Cerebellar cortex (tissue), 1 donor: ENCODE data around the gene PTMS.

Experiments used
- DNase-seq: peaks from one replicate; pipeline ENCODE4 v3.0.0-alpha.2; 2015; ENCODE audit warnings: low spot score

The PTMS gene

DNA sequence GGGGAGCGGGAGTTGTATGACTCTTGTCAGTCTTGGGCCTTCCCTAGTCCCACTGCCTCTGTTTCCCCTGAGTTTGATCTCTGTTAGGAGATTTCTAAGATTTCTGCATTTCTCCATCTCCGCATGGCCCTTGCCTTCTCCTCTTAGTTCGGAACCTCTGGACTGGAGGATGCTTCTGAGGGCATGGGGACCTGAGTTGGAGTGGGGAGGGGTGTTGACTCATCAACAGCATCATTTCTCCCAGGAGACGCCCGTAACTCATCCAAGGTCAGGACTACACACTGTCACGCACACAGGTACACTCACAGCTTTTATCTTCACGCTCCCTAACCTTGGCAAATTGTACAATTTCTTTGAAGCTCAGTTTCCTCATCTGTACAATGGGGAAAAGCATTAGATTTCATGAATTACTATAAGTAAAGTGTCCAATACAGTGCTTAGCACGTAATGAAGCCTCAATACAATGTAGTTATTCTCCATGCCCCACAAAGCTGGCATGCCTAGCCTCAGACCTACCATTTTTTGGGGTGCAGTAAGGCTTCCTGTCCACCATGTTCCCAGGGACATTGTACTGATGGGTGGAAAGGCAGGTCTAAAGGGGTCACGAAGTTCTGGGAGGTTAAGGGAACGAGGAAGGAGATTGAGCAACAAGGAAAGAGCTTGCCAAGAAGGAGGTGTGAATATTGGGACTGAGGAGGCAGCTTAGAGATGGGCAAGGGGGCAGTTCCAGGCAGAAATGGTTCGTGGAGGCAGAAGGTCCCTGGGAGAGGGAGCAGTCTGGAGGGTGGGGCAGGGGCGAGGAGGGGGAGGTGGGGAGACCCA is 5.6 kb downstream of the PTMS start:
- no peak for DNase-seq

GRCh38 chr12:6772331-6772695 is 6.2 kb downstream of the PTMS start, which contains the start of gene LAG3:
TSS of gene LAG3 (plus strand) at chr12:6772520. CDS start at chr12:6772853, 333 bp downstream.
- no peak for DNase-seq

DNA sequence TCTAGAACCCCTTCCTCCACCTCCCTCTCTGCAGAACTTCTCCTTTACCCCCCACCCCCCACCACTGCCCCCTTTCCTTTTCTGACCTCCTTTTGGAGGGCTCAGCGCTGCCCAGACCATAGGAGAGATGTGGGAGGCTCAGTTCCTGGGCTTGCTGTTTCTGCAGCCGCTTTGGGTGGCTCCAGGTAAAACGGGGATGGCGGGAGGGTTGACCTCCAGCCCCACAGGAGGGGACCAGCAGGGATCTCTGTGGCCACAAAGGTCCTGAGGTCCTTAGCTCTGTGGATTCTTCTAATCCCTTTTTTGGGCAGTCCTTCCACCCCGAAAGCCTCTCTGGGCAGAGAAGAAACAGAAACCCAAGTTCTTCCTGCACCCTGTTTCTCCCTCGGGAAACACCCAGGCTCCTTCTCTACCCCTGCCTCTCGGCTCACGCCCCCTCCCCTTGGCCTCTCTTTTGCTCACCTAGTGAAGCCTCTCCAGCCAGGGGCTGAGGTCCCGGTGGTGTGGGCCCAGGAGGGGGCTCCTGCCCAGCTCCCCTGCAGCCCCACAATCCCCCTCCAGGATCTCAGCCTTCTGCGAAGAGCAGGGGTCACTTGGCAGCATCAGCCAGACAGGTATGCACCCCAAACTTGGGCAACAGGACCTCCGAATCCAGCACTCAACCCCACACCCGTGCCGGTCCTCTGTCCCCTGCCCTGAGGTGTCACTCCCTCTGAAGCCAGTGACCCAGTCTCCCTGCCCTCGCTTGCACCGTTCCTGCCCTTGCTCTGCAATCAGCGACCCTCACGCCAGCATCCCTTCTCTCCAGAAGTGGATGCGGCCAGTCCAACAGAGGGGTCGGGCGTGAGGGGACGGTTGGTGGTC is 6.8 kb downstream of the PTMS start:
- no peak for DNase-seq

- no peak for DNase-seq
Measured at GRCh38 chr12:6773590-6774351, 7.6 kb downstream of the PTMS start.

DNA sequence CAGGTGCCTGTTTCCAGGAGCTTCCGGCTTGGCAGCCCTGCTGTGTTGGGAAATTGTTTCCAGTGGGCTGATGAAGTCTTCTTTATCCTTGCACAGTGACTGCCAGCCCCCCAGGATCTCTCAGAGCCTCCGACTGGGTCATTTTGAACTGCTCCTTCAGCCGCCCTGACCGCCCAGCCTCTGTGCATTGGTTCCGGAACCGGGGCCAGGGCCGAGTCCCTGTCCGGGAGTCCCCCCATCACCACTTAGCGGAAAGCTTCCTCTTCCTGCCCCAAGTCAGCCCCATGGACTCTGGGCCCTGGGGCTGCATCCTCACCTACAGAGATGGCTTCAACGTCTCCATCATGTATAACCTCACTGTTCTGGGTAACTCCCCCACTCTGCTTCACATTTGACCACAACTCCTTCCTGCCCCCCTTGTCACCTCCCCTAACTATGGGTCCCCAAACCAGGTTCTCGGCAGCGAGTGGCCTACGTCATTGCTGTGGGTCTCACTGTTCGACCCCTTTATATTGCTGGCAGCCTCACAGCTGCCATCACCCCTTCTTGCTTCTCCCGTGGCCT is 8.4 kb downstream of the PTMS start:
- DNase-seq = no peak

- no peak for DNase-seq
Measured at GRCh38 chr12:6775185-6776174, 9.3 kb downstream of the PTMS start.

DNA sequence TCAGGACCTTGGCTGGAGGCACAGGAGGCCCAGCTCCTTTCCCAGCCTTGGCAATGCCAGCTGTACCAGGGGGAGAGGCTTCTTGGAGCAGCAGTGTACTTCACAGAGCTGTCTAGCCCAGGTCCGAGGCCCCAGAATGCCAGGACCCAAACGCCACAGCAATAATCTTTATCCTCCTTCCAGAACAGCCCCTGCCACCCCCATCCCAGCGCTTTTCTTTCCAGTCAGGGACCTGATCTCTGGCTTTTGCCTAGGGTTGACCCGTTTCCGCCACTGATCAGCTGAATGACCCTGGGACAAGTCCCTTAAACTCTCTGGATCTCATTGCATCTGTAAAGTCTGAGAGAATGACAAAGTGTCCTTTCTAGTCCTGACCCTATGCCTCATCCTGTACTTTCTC is 11.2 kb downstream of the PTMS start:
- DNase-seq = no peak

- DNase-seq = peak; percentile 74
Measured at GRCh38 chr12:6778217-6778573, 12.0 kb downstream of the PTMS start.

GRCh38 chr12:6778574-6779550 is 12.7 kb downstream of the PTMS start:
- peak; percentile 98 for DNase-seq

GRCh38 chr12:6779708-6780432 is 13.7 kb downstream of the PTMS start:
- no peak for DNase-seq

- no peak for DNase-seq
Measured at GRCh38 chr12:6780573-6780972, 14.4 kb downstream of the PTMS start.

- no peak for DNase-seq
Measured at GRCh38 chr12:6782119-6782518, 16.0 kb downstream of the PTMS start.

DNA sequence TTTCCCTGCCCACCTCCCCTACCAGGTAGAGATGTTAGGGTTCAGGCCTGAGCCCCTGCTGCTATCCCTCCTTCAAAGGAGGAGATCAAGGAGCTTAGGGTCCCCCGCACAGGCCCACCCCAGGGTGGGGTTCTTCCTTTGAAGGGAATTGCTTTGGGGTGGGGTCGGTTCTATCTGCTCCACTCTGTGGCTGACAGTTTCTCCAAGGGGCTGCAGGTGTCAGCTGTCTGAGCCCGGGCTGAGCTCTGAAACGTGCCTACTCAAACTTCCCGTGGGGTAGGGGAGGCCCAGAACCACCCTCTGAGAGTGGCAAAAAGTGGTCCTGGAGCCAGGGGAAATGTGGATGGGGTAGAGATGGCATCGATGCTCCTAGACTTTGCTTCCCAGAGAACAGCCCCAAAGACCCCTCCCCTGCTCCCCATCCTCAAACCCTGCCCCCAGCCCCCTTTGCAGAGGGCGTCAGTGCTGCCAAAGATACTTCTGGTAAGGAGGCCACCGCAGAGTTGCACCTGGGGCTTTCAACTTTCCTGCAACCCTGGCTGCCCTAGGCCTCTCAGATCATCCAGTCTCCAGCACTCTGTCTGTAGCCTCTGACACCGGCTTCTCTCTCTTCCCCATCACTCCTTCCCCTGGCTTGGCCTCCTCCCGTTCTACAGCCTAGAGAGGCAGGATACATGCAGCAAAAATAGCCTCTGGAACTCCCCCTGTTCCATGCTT is 16.8 kb downstream of the PTMS start:
- no peak for DNase-seq

DNA sequence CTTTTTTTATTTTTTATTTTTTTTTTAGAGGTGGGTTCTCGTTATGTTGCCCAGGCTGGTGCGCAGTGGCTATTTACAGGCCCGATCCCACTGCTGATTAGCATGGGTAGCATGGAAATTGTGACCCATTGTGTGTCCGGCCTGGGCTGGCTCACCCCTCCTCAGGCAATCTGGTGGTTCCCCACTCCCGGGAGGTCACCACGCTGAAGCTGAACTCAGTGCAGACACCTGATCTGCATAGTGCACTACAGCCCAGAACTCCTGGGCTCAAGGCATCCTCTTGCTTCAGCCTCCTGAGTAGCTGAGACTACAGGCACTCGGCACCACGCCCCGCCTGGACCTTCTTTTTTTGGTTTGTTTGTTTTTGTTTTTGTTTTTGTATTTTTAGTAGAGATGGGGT is 17.7 kb downstream of the PTMS start:
- no peak for DNase-seq

GRCh38 chr12:6784296-6784695 is 18.1 kb downstream of the PTMS start:
- DNase-seq = no peak

DNA sequence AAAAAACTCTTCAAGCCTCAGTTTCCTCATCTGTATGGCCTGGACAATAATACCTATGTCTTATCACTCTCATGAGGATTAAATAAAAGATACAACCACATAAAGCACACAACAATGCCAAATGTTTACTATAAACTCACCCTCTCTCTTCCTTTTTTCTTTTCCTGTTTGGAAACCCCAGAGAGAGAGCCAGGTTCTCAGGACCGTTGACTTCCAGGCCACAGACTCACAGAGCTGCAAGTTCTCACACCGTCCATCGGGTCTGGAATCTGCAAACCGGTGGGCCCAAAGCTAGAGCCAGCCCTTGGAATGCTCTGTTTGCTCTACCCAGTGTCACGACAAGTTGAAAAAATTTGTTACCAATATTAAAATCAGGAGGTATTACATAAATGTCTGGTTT is 18.6 kb downstream of the PTMS start:
- DNase-seq = no peak

DNA sequence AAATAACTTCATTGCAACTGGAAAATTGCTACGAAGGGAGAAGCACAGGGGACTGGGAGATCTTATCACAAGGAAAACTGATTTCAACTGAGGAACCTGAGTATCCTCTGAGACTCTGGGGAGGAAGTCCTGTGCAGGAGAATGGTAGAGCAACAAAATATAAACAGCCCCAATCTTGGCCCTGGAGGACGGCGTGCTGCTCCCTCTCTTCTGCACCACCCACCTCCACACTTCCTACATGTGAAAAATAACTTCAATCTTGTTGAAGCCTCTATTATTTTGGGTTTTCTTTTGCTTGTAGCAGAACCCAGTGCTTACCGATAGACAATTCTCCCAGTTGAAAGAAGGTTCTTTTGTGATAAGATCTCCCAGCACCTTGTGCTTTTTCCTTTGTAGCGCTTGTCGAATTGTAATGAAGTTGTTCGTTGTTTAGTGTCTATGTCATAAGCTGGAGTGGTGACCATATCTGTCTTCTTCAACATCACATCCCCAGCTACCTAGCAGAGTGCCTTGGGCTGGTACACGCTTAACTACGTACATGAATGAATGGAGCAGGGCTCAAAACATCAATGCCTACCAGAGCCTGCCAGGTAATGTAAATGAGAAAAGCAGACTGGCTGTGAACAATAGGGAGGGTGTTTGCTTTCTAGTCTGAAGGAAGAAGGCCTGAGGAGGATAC is 20.4 kb downstream of the PTMS start:
- no peak for DNase-seq

DNA sequence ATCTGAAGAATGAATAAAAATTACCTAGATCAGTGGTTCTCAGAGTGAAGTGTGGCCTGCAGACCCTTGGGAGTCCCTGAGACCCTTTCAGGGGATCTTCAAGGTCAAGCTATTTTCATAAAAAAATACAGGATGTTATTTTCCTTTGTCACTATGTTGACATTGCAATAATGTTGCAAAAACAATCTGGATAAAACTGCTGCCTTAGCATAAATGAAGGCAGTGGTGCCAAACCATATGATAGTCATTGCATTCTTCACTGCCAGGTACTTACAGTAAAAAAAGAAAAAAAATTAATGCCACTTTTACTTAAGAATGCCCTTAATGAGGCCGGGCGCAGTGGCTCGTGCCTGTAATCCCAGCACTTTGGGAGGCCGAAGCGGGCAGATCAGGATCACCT is 21.1 kb downstream of the PTMS start:
- DNase-seq = no peak
